AG10803 (cell line): ENCODE data around the gene PREPL.
A peak's percentile ranks its signal among the peaks of the same experiment; 100 is the strongest.

Experiments
- DNase-seq: peaks from one replicate; pipeline ENCODE4 v3.0.0; 2010; ENCODE audit warnings: low read depth
- H3K4me3 ChIP-seq: 2 replicates; pipeline ENCODE4 v1.5.1; 2011; ENCODE audit warnings: mild to moderate bottlenecking, low read length, control low read depth
- CTCF ChIP-seq: conservative IDR thresholded peaks from 2 replicates; pipeline ENCODE4 v1.5.1; 2011; ENCODE audit warnings: mild to moderate bottlenecking, low read length, control low read depth, inconsistent platforms

PREPL gene

GRCh38 chr2:44328750-44329149 is 32.5 kb downstream of the PREPL start:
- DNase-seq: no peak
- no peak for TF ChIP-seq CTCF
- H3K4me3 ChIP-seq: no peak overlapping the region

- no peak overlapping the region for H3K4me3 ChIP-seq
- no peak for DNase-seq
- TF ChIP-seq CTCF: no peak
These were observed 34.6 kb downstream of the PREPL start for GRCh38 chr2:44326548-44327264.

- no peak overlapping the region for H3K4me3 ChIP-seq
- no peak for DNase-seq
- TF ChIP-seq CTCF: no peak
These were observed 35.4 kb downstream of the PREPL start for GRCh38 chr2:44325897-44326296.

DNA sequence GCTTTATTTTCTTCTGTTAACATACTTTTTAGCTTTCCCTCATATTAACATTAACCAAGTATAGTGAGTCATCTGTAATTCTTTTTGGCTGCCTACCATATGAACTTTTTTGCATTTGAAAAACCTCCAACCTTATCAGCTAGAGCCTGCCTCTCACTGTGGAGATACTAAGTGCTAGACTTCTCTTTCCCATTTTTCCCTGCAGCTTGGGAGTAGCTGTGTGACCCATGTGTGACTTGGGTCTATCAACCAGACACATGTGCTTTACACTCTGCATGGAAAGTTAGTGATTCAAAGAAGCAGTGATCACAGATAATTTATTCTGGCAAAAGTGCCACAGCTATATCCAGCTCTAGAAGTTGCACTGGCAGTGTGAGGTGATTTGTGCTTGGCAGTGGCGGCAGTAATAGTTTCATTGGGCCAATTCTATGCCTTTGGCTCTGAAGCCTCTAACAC is 36.3 kb downstream of the PREPL start:
- TF ChIP-seq CTCF: no peak
- peak; percentile 45 for DNase-seq
- no peak overlapping the region for H3K4me3 ChIP-seq

DNA sequence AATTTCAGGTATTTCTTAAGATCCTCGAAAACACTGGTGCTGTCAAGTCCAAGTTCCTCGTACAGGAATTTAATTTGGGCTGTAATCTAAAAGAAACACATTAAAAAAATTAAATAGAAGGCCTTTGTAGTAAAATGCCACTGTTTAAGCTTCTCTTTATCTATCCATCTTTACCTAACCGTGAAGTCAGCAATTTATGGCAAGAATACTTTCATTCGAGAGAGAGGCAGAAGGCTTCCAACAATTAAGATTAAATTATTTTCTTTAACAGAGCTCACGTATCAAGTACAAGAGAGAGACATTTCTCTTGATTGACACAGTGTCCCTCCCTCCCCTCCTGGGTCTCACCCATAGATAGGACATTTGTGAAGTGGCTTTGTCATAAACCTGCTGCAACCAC is 39.9 kb downstream of the PREPL start:
- DNase-seq: no peak
- no peak overlapping the region for H3K4me3 ChIP-seq
- no peak for TF ChIP-seq CTCF

- DNase-seq: no peak
- no peak for TF ChIP-seq CTCF
- H3K4me3 ChIP-seq: no peak overlapping the region
These were observed 40.5 kb downstream of the PREPL start for GRCh38 chr2:44320832-44321231.

DNA sequence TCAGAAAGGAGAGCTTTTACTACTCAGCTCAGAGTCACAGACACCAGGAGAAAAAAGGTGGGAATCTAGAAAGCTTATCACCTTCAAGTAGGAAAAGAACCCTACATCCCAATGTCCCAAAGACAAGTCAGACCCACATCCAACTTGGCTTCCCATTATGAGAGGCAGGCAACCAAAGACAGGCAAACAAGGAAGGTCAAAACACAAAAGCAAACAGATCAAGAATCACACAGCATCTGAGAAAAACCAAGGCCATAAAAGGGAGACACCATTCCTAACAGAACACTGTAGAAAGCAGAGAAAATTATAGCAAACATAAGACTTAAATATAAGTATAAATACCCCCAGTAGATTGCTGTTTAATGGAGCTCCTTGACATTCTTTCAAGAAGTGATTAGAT is 45.3 kb downstream of the PREPL start:
- DNase-seq: no peak
- no peak overlapping the region for H3K4me3 ChIP-seq
- TF ChIP-seq CTCF: no peak
